GM19023 (cell line): ENCODE measurements around the gene EIF2AK3.
"Not testable (repeated sequence)": the region's sequence is repeated elsewhere in the genome, so short reads cannot be mapped to it uniquely, and the experiment has no call there.

ENCODE experiments used
- ATAC-seq: cut with Tn5 transposase; IDR thresholded peaks from one replicate; pipeline ENCODE4 v1.9.1; 2021; ENCODE audit warnings: mild to moderate bottlenecking, moderate library complexity; ENCODE audit not compliant: unreplicated experiment

The EIF2AK3 gene

GRCh38 chr2:88599527-88599926, 27.7 kb downstream of the EIF2AK3 start:
- ATAC-seq: no peak

- no peak for ATAC-seq
These were observed 30.1 kb downstream of the EIF2AK3 start for GRCh38 chr2:88597168-88597567.

- ATAC-seq: no peak
These were observed 31.0 kb downstream of the EIF2AK3 start for GRCh38 chr2:88596141-88596830.

- no peak for ATAC-seq
These were observed 35.6 kb downstream of the EIF2AK3 start for GRCh38 chr2:88591698-88592097.

GRCh38 chr2:88590998-88591613, 36.2 kb downstream of the EIF2AK3 start:
- peak; percentile 77 for ATAC-seq

GRCh38 chr2:88585969-88586368, 41.3 kb downstream of the EIF2AK3 start:
- no peak for ATAC-seq

GRCh38 chr2:88582030-88582429, 45.2 kb downstream of the EIF2AK3 start:
- ATAC-seq: no peak

- ATAC-seq: no peak
These were observed 47.2 kb downstream of the EIF2AK3 start for GRCh38 chr2:88580088-88580487.

GRCh38 chr2:88575630-88576029, 51.6 kb downstream of the EIF2AK3 start:
- no peak for ATAC-seq

GRCh38 chr2:88575051-88575450, 52.2 kb downstream of the EIF2AK3 start:
- ATAC-seq: no peak

- peak; percentile 91 for ATAC-seq
These were observed 52.8 kb downstream of the EIF2AK3 start for GRCh38 chr2:88574445-88574844.

- ATAC-seq: no peak
These were observed 59.1 kb downstream of the EIF2AK3 start for GRCh38 chr2:88568179-88568578.

- no peak for ATAC-seq
These were observed 62.9 kb downstream of the EIF2AK3 start for GRCh38 chr2:88564402-88564801.

- ATAC-seq: no peak
These were observed 64.1 kb downstream of the EIF2AK3 start for GRCh38 chr2:88563129-88563528.

GRCh38 chr2:88561646-88562388, 65.4 kb downstream of the EIF2AK3 start:
- peak; percentile 64 for ATAC-seq

GRCh38 chr2:88560619-88561307, 66.5 kb downstream of the EIF2AK3 start:
- ATAC-seq: no peak

GRCh38 chr2:88557290-88557689, 70.0 kb downstream of the EIF2AK3 start:
- ATAC-seq: no peak

GRCh38 chr2:88556026-88556425, 71.2 kb downstream of the EIF2AK3 start:
- no peak for ATAC-seq

- ATAC-seq: no peak
These were observed 73.1 kb downstream of the EIF2AK3 start for GRCh38 chr2:88554189-88554588.

- no peak for ATAC-seq
These were observed 77.5 kb downstream of the EIF2AK3 start for GRCh38 chr2:88549616-88550292.

- not testable (repeated sequence) for ATAC-seq
These were observed 81.0 kb downstream of the EIF2AK3 start for GRCh38 chr2:88546291-88546690.
